HEK293 (cell line): Measurements from ENCODE around the gene JAKMIP1.
A peak's percentile ranks its signal among the peaks of the same experiment; 100 is the strongest.

Experiments
- CTCF ChIA-PET: fragments of 350-600 bp; formaldehyde crosslinking; extraction: SDS; loops from one replicate; lab custom pipeline; 2021; ENCODE audit warnings: antibody characterized with exemption; lab: Yijun Ruan, JAX
- POLR2A ChIA-PET: fragments of 300-600 bp; formaldehyde crosslinking; extraction: SDS; loops from one replicate; lab custom pipeline; 2020; ENCODE audit warnings: antibody characterized with exemption, inconsistent platforms; lab: Yijun Ruan, JAX
- H3K27ac ChIP-seq: fragments of 200-500 bp; sonication (Bioruptor generic); 2 replicates; pipeline ENCODE4 v1.5.1; 2014; ENCODE audit warnings: low read depth, low read length, control low read depth, inconsistent platforms; ENCODE audit errors: extremely low read depth
- H3K36me3 ChIP-seq, 2 experiments: fragments of 200-500 bp in 1 of 2; sonication (Bioruptor generic) in 1 of 2; 1 replicate in 1 of 2; 2 replicates in 1 of 2; pipeline ENCODE4 v1.5.1; 2014 to 2017; ENCODE audit warnings: inconsistent platforms in 2 of 2, low read length in 2 of 2; ENCODE audit not compliant: control insufficient read depth in 2 of 2, insufficient read depth in 1 of 2
- H3K4me1 ChIP-seq: fragments of 200-500 bp; sonication (Bioruptor generic); 2 replicates; pipeline ENCODE4 v1.5.1; 2014; ENCODE audit warnings: mild to moderate bottlenecking, low read length, inconsistent platforms; ENCODE audit not compliant: control insufficient read depth, insufficient read depth
- H3K4me3 ChIP-seq: 2 replicates; pipeline ENCODE4 v1.5.1; 2011; ENCODE audit warnings: low read depth, mild to moderate bottlenecking, control low read depth, low read length, moderate library complexity
- H3K9me3 ChIP-seq: fragments of 200-500 bp; sonication (Bioruptor generic); 2 replicates; pipeline ENCODE4 v1.5.1; 2014; ENCODE audit warnings: low read depth, low read length, inconsistent platforms; ENCODE audit not compliant: control insufficient read depth, insufficient read depth
- GLI4 ChIP-seq: fragments of 450-650 bp; formaldehyde crosslinking; IDR thresholded peaks from 2 replicates; pipeline ENCODE4 v1.5.1; 2016; ENCODE audit warnings: missing biosample characterization, missing genetic modification characterization
- INSM2 ChIP-seq: fragments of 450-650 bp; formaldehyde crosslinking; IDR thresholded peaks from 2 replicates; pipeline ENCODE4 v1.5.1; 2016; ENCODE audit warnings: missing biosample characterization, missing genetic modification characterization
- PRDM1 ChIP-seq: fragments of 450-650 bp; formaldehyde crosslinking; IDR thresholded peaks from 2 replicates; pipeline ENCODE4; 2016; ENCODE audit warnings: missing biosample characterization, missing genetic modification characterization
- SETDB1 ChIP-seq: IDR thresholded peaks from one replicate; pipeline ENCODE4 v1.6.1; 2017; ENCODE audit warnings: mild to moderate bottlenecking, low read length, moderate library complexity, mixed read lengths; ENCODE audit not compliant: insufficient read length
- ZBTB8A ChIP-seq: fragments of 450-650 bp; formaldehyde crosslinking; IDR thresholded peaks from 2 replicates; pipeline ENCODE4 v1.5.1; 2016; ENCODE audit warnings: missing biosample characterization, missing genetic modification characterization
- ZNF112 ChIP-seq: fragments of 450-650 bp; formaldehyde crosslinking; IDR thresholded peaks from 2 replicates; pipeline ENCODE4 v1.5.0; 2017; ENCODE audit warnings: missing biosample characterization, missing genetic modification characterization
- ZNF184 ChIP-seq: fragments of 450-650 bp; IDR thresholded peaks from 2 replicates; pipeline ENCODE4 v1.5.1; 2018; ENCODE audit warnings: missing biosample characterization, mild to moderate bottlenecking, missing genetic modification characterization
- ZNF23 ChIP-seq: fragments of 450-650 bp; formaldehyde crosslinking; IDR thresholded peaks from 2 replicates; pipeline ENCODE4 v1.5.1; 2016; ENCODE audit warnings: missing biosample characterization, missing genetic modification characterization, borderline replicate concordance
- ZNF266 ChIP-seq: fragments of 450-650 bp; formaldehyde crosslinking; IDR thresholded peaks from 2 replicates; pipeline ENCODE4 v1.5.1; 2016; ENCODE audit warnings: missing biosample characterization, missing genetic modification characterization, low read depth
- ZNF274 ChIP-seq, 2 experiments: fragments of 200-500 bp in 1 of 2; fragments of 450-650 bp in 1 of 2; sonication (Bioruptor generic) in 1 of 2; formaldehyde crosslinking in 1 of 2; IDR thresholded peaks; 2 replicates each; pipeline versions ENCODE4 v1.5.1 to v1.6.1; 2014 to 2016; ENCODE audit warnings: borderline replicate concordance in 1 of 2, inconsistent platforms in 1 of 2, low read length in 1 of 2, missing biosample characterization in 1 of 2, missing genetic modification characterization in 1 of 2
- ZNF280D ChIP-seq: fragments of 450-650 bp; formaldehyde crosslinking; IDR thresholded peaks from 2 replicates; pipeline ENCODE4 v1.5.1; 2016; ENCODE audit warnings: missing biosample characterization, missing genetic modification characterization
- ZNF335 ChIP-seq: fragments of 450-650 bp; formaldehyde crosslinking; conservative IDR thresholded peaks from 2 replicates; pipeline ENCODE4 v1.5.1; 2016; ENCODE audit warnings: missing biosample characterization, missing genetic modification characterization
- ZNF585B ChIP-seq: fragments of 450-650 bp; formaldehyde crosslinking; IDR thresholded peaks from 2 replicates; pipeline ENCODE4 v1.5.1; 2016; ENCODE audit warnings: missing biosample characterization, missing genetic modification characterization
- ZNF623 ChIP-seq: fragments of 450-650 bp; formaldehyde crosslinking; IDR thresholded peaks from 2 replicates; pipeline ENCODE4 v1.5.1; 2016; ENCODE audit warnings: missing biosample characterization, missing genetic modification characterization
- ZNF704 ChIP-seq: fragments of 450-650 bp; formaldehyde crosslinking; IDR thresholded peaks from 2 replicates; pipeline ENCODE4 v1.5.1; 2016; ENCODE audit warnings: missing biosample characterization, missing genetic modification characterization
- TF ChIP-seq, protein P1 (sequence below): fragments of 450-650 bp; formaldehyde crosslinking; IDR thresholded peaks from 2 replicates; pipeline ENCODE4 v1.5.1; 2016; ENCODE audit warnings: missing biosample characterization, missing genetic modification characterization
- TF ChIP-seq, protein P2 (sequence below): fragments of 450-650 bp; formaldehyde crosslinking; IDR thresholded peaks from 2 replicates; pipeline ENCODE4 v1.5.1; 2016; ENCODE audit warnings: missing biosample characterization, missing genetic modification characterization
- TF ChIP-seq, protein P3 (sequence below): fragments of 450-650 bp; IDR thresholded peaks from 2 replicates; pipeline ENCODE4 v1.5.1; 2018; ENCODE audit warnings: missing biosample characterization, missing genetic modification characterization

JAKMIP1 gene

GRCh38 chr4:5988086-5988845 lies 212.1 kb downstream of the JAKMIP1 start (continued):
- TF ChIP-seq, protein P1, sequence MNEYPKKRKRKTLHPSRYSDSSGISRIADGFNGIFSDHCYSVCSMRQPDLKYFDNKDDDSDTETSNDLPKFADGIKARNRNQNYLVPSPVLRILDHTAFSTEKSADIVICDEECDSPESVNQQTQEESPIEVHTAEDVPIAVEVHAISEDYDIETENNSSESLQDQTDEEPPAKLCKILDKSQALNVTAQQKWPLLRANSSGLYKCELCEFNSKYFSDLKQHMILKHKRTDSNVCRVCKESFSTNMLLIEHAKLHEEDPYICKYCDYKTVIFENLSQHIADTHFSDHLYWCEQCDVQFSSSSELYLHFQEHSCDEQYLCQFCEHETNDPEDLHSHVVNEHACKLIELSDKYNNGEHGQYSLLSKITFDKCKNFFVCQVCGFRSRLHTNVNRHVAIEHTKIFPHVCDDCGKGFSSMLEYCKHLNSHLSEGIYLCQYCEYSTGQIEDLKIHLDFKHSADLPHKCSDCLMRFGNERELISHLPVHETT = no peak
- TF ChIP-seq ZNF704 (tag by site-specific recombination) = no peak
- TF ChIP-seq, protein P2, sequence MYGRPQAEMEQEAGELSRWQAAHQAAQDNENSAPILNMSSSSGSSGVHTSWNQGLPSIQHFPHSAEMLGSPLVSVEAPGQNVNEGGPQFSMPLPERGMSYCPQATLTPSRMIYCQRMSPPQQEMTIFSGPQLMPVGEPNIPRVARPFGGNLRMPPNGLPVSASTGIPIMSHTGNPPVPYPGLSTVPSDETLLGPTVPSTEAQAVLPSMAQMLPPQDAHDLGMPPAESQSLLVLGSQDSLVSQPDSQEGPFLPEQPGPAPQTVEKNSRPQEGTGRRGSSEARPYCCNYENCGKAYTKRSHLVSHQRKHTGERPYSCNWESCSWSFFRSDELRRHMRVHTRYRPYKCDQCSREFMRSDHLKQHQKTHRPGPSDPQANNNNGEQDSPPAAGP = no peak
- no peak for TF ChIP-seq ZNF623 (tag by site-specific recombination)
- no peak for TF ChIP-seq ZNF23
- no peak for TF ChIP-seq ZNF266 (tag by site-specific recombination)
- TF ChIP-seq, protein P3, sequence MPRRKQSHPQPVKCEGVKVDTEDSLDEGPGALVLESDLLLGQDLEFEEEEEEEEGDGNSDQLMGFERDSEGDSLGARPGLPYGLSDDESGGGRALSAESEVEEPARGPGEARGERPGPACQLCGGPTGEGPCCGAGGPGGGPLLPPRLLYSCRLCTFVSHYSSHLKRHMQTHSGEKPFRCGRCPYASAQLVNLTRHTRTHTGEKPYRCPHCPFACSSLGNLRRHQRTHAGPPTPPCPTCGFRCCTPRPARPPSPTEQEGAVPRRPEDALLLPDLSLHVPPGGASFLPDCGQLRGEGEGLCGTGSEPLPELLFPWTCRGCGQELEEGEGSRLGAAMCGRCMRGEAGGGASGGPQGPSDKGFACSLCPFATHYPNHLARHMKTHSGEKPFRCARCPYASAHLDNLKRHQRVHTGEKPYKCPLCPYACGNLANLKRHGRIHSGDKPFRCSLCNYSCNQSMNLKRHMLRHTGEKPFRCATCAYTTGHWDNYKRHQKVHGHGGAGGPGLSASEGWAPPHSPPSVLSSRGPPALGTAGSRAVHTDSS (tag by site-specific recombination) = no peak
- TF ChIP-seq ZBTB8A (tag by site-specific recombination) = no peak
- no peak for TF ChIP-seq ZNF335 (tag by site-specific recombination)
- no peak for TF ChIP-seq GLI4 (tag by site-specific recombination)

- TF ChIP-seq ZNF112 (no peak), SETDB1 (peak; percentile 77)
- Histone ChIP-seq H3K27ac (no peak overlapping the region), H3K9me3 (no peaks in the 10 kb centered on the region), H3K4me1 (no peaks in the 10 kb centered on the region), H3K4me3 (no peak overlapping the region), H3K36me3 (no peaks in the 10 kb centered on the region)
- ChIA-PET CTCF (interaction anchor here (0.7 kb wide), 1 partner anchor 205 kb away, joined by 4 read pairs; no protein-coding TSS in a partner anchor), POLR2A (interaction anchor here (0.6 kb wide), 1 partner anchor 110 kb away, joined by 3 read pairs; no protein-coding TSS in a partner anchor)
Measured at GRCh38 chr4:5984843-5985242, 215.5 kb downstream of the JAKMIP1 start.

GRCh38 chr4:5982156-5982973 lies 218.0 kb downstream of the JAKMIP1 start:
- POLR2A ChIA-PET = no interaction called here
- CTCF ChIA-PET = interaction anchor here (0.7 to 2.8 kb wide), 3 partner anchors 16 to 1367 kb away, joined by 3 to 15 read pairs (median 3); no protein-coding TSS in a partner anchor
- H3K27ac ChIP-seq = no peak overlapping the region
- no peak for TF ChIP-seq ZBTB8A (tag by site-specific recombination)
- no peak for TF ChIP-seq INSM2
- TF ChIP-seq ZNF280D (tag by site-specific recombination) = no peak
- no peak for TF ChIP-seq ZNF184
- no peak for TF ChIP-seq SETDB1
- no peak for TF ChIP-seq ZNF623 (tag by site-specific recombination)
- no peak for TF ChIP-seq ZNF274 (IDR thresholded peaks at IDR 0.05; ENCODE audit: low read length)
- TF ChIP-seq ZNF274 (tag by site-specific recombination; IDR thresholded peaks at IDR 0.05; ENCODE audit: borderline replicate concordance) = no peak
- no peak for TF ChIP-seq PRDM1 (tag by site-specific recombination)
- TF ChIP-seq ZNF585B = no peak

More at GRCh38 chr4:5982156-5982973, 218.0 kb downstream of the JAKMIP1 start:
- Histone ChIP-seq H3K4me3 (no peak overlapping the region), H3K36me3 (no peaks in the 10 kb centered on the region), H3K9me3 (no peaks in the 10 kb centered on the region), H3K4me1 (no peaks in the 10 kb centered on the region)
